Tibial nerve (tissue), 4 donors: Measurements from ENCODE around the gene IL17F. TPM values are rescaled to one million over a fixed set of nuclear protein-coding genes. Genes with fewer than 3 reads are reported as not detected.

Experiments
- DNase-seq, 2 donors: peaks; one replicate each; pipeline ENCODE4 v3.0.0-alpha.2; 2019; ENCODE audit warnings: low spot score in 2 of 2
- H3K27ac ChIP-seq, 4 donors: fragments of 200-600 bp; sonication (generic) in 3 of 4; one replicate each; pipeline ENCODE4 v1.5.1; 2017 to 2019; ENCODE audit warnings: mild to moderate bottlenecking in 1 of 4
- H3K27me3 ChIP-seq, 2 donors: fragments of 200-600 bp; sonication (generic) in 1 of 2; one replicate each; pipeline versions ENCODE4 v1.5.1 to v1.6.0; 2017 to 2019
- H3K36me3 ChIP-seq, 3 donors: fragments of 200-600 bp; sonication (generic); one replicate each; pipeline ENCODE4 v1.5.1; 2018 to 2019
- H3K4me1 ChIP-seq, 4 donors: fragments of 200-600 bp; sonication (generic) in 3 of 4; one replicate each; pipeline ENCODE4 v1.5.1; 2017 to 2019
- H3K4me3 ChIP-seq, 4 donors: fragments of 200-600 bp; sonication (generic) in 3 of 4; one replicate each; pipeline ENCODE4 v1.5.1; 2017 to 2019; ENCODE audit warnings: mild to moderate bottlenecking in 1 of 4, moderate library complexity in 1 of 4
- H3K9me3 ChIP-seq, 4 donors: fragments of 200-600 bp; sonication (generic) in 3 of 4; one replicate each; pipeline ENCODE4 v1.5.1; 2017 to 2019
- EP300 ChIP-seq, 2 donors: sonication (generic); formaldehyde crosslinking; IDR thresholded peaks; one replicate each; pipeline ENCODE4 v1.6.1; 2017; ENCODE audit warnings: antibody characterized with exemption in 2 of 2, mild to moderate bottlenecking in 1 of 2
- POLR2A ChIP-seq, 2 donors: fragments of 450-650 bp; IDR thresholded peaks; one replicate each; pipeline ENCODE4 v1.6.1; 2017; ENCODE audit warnings: antibody characterized with exemption in 2 of 2, mild to moderate bottlenecking in 2 of 2, moderate library complexity in 2 of 2
- WGBS, 2 donors: methylation state at CpG; one replicate each; pipeline ENCODE4 v1.1.5; 2018; 5-methylcytosine and 5-hydroxymethylcytosine counted together
- total RNA-seq, 4 donors: library from RNA; depleted of rRNA; stranded (reverse); fragments of >200 nt; gene quantifications; one replicate each; pipeline ENCODE4 v1.1.0, GENCODE V29; 2016
- TF ChIP-seq, protein P1 (sequence below), 5 experiments: fragments of 200-600 bp in 3 of 5; fragments of 450-650 bp in 2 of 5; sonication (generic) in 3 of 5; IDR thresholded peaks; one replicate each; pipeline ENCODE4 v1.5.1; 2016 to 2019; ENCODE audit warnings: antibody characterized with exemption in 5 of 5, mild to moderate bottlenecking in 3 of 5, moderate library complexity in 2 of 5

Gene IL17F
- total RNA-seq, 4 donors from 2014 or later, result not detected

DNA sequence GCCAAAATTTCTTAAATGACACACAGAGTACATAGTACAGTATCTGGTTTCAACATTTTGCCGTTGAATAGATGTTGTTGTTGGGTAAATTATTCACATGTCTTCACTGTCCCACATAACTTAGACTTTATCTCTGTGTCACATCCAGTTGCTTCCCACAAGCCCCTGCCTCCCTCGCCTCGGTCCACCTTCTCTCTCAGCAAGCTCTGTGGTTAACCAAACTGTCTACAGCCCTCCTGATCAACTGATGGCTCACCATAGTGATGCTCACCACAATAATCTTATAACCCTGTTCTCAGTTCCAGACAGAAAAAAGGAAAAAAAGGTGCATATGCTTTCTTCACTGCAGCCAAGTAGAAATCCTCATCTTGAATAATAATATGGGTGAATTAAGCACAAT, 23.0 kb downstream of the IL17F start:
- Histone ChIP-seq H3K27ac (no peak overlapping the region), H3K9me3 (no peaks in the 10 kb centered on the region), H3K4me1 (no peaks in the 10 kb centered on the region), H3K36me3 (no peaks in the 10 kb centered on the region), H3K4me3 (no peak overlapping the region), H3K27me3 (no peaks in the 10 kb centered on the region)
- no peak for DNase-seq
- WGBS, 2 donors, result 66 to 72% methylated on average over 3 of the region's 3 CpGs
- TF ChIP-seq POLR2A (IDR thresholded peaks at IDR 0.05) (no peak), EP300 (IDR thresholded peaks at IDR 0.05) (no peak)
- TF ChIP-seq, protein P1, sequence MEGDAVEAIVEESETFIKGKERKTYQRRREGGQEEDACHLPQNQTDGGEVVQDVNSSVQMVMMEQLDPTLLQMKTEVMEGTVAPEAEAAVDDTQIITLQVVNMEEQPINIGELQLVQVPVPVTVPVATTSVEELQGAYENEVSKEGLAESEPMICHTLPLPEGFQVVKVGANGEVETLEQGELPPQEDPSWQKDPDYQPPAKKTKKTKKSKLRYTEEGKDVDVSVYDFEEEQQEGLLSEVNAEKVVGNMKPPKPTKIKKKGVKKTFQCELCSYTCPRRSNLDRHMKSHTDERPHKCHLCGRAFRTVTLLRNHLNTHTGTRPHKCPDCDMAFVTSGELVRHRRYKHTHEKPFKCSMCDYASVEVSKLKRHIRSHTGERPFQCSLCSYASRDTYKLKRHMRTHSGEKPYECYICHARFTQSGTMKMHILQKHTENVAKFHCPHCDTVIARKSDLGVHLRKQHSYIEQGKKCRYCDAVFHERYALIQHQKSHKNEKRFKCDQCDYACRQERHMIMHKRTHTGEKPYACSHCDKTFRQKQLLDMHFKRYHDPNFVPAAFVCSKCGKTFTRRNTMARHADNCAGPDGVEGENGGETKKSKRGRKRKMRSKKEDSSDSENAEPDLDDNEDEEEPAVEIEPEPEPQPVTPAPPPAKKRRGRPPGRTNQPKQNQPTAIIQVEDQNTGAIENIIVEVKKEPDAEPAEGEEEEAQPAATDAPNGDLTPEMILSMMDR (IDR thresholded peaks at IDR 0.05), result no peak

GRCh38 chr6:52217761-52218160, 26.5 kb downstream of the IL17F start:
- Histone ChIP-seq H3K9me3 (no peaks in the 10 kb centered on the region), H3K27ac (no peak overlapping the region), H3K4me3 (no peak overlapping the region), H3K27me3 (no peaks in the 10 kb centered on the region), H3K4me1 (no peaks in the 10 kb centered on the region), H3K36me3 (no peaks in the 10 kb centered on the region)
- no peak for DNase-seq
- WGBS, 2 donors, result 72 to 76% methylated on average over 2 of the region's 2 CpGs
- TF ChIP-seq EP300 (IDR thresholded peaks at IDR 0.05) (no peak), POLR2A (IDR thresholded peaks at IDR 0.05) (no peak)
- TF ChIP-seq, protein P1 (IDR thresholded peaks at IDR 0.05), result no peak

GRCh38 chr6:52216932-52217575, 27.2 kb downstream of the IL17F start:
- Histone ChIP-seq H3K4me3 (no peak overlapping the region), H3K27me3 (no peaks in the 10 kb centered on the region), H3K9me3 (no peaks in the 10 kb centered on the region), H3K27ac (no peak overlapping the region), H3K36me3 (no peaks in the 10 kb centered on the region), H3K4me1 (no peaks in the 10 kb centered on the region)
- TF ChIP-seq POLR2A (IDR thresholded peaks at IDR 0.05), result no peak
- no peak for TF ChIP-seq EP300 (IDR thresholded peaks at IDR 0.05)
- TF ChIP-seq, protein P1 (IDR thresholded peaks at IDR 0.05), result no peak
- no peak for DNase-seq
- WGBS, 2 donors, result 91 to 92% methylated on average over 5 of the region's 5 CpGs

GRCh38 chr6:52215787-52216186, 28.5 kb downstream of the IL17F start:
- no peak for DNase-seq

DNA sequence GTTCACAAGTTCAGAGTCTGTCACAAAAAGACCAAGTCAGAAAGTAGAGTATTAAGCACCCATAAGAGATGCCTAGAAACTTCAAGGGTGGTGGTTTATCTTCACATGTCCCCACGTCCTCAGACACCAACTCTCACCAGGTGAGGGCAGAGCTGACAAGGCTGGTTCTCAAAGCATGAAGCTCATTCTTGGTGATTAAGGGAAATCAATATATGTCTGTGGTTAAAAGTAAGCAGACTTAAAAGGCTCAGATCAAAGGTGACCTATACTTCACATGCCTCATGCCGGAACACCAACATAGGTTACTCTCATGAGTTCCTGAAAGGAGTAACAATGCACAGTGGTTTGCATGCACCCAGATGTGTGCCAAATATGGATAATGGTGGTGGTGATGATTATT, 31.2 kb downstream of the IL17F start:
- TF ChIP-seq EP300 (IDR thresholded peaks at IDR 0.05) (no peak), POLR2A (IDR thresholded peaks at IDR 0.05) (no peak)
- TF ChIP-seq, protein P1 (IDR thresholded peaks at IDR 0.05), result no peak
- H3K4me3 ChIP-seq, result no peak overlapping the region
- no peak overlapping the region for H3K27ac ChIP-seq
- no peak for DNase-seq
- H3K36me3 ChIP-seq, result no peaks in the 10 kb centered on the region
- WGBS, 2 donors, result 62 to 67% methylated on average over 2 of the region's 2 CpGs
- H3K9me3 ChIP-seq, result no peaks in the 10 kb centered on the region
- H3K4me1 ChIP-seq, result no peaks in the 10 kb centered on the region
- peaks cover 0 to 4% of the 10 kb centered on the region in 2 donors for H3K27me3 ChIP-seq

More at GRCh38 chr6:52215787-52216186, 28.5 kb downstream of the IL17F start:
- Histone ChIP-seq H3K4me1 (no peaks in the 10 kb centered on the region), H3K36me3 (no peaks in the 10 kb centered on the region), H3K4me3 (no peak overlapping the region), H3K9me3 (no peaks in the 10 kb centered on the region), H3K27me3 (peaks cover 0 to 4% of the 10 kb centered on the region in 2 donors), H3K27ac (no peak overlapping the region)
- TF ChIP-seq EP300 (IDR thresholded peaks at IDR 0.05), result no peak
- TF ChIP-seq, protein P1 (IDR thresholded peaks at IDR 0.05), result no peak
- no peak for TF ChIP-seq POLR2A (IDR thresholded peaks at IDR 0.05)
